Stimulated activated CD4-positive, alpha-beta T cell treated with anti-CD3 and anti-CD28 coated beads, Interleukin-12 subunit alpha, Interleukin-12 subunit beta, amount 100 ng/mL, for 48 hours (primary cell): ENCODE data around the gene IL23A.

ENCODE experiments used
- DNase-seq, 3 donors: peaks; one replicate each; pipeline ENCODE4 v3.0.0-alpha.2; 2020; ENCODE audit warnings: low read depth in 2 of 3, low spot score in 1 of 3

Gene IL23A

GRCh38 chr12:56359851-56360767, 21.4 kb downstream of the IL23A start, which contains the start of gene STAT2:
TSS of gene STAT2 (minus strand) at chr12:56360107. CDS start at chr12:56356571, 3,536 bp downstream.
- DNase-seq: peak; percentile 96 to 99 (median 98)

DNA sequence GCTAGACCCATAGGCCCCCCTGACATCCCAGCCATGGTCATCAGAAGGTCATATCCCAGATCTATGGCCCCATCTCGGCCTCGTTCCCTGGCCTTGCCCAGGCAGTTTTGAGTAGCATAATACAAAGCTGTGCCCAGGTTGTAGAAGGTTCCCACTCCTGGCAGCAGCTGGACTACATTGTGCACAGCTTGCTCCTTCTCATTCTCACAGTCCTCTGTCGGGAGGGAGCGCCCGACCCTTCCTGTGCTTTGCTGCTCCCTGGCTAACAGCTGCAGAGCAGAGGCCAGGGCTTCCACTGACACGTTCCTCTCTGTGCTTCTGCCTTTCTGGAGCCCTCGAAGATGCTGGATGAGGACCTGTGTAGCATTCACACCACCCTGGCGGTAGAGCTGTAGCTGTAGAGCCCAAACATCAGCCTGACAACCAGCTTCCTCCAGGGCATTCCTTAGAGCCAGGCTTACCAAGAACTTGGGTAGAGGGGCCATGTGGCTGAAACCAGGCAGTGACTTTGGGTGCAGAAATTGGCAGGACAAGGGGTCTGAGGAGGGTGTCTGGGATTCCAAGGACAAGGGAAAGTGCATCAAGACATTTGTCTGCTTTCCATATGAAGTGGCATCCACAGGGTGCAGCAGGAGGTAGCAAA, 22.9 kb downstream of the IL23A start:
- DNase-seq: no peak

DNA sequence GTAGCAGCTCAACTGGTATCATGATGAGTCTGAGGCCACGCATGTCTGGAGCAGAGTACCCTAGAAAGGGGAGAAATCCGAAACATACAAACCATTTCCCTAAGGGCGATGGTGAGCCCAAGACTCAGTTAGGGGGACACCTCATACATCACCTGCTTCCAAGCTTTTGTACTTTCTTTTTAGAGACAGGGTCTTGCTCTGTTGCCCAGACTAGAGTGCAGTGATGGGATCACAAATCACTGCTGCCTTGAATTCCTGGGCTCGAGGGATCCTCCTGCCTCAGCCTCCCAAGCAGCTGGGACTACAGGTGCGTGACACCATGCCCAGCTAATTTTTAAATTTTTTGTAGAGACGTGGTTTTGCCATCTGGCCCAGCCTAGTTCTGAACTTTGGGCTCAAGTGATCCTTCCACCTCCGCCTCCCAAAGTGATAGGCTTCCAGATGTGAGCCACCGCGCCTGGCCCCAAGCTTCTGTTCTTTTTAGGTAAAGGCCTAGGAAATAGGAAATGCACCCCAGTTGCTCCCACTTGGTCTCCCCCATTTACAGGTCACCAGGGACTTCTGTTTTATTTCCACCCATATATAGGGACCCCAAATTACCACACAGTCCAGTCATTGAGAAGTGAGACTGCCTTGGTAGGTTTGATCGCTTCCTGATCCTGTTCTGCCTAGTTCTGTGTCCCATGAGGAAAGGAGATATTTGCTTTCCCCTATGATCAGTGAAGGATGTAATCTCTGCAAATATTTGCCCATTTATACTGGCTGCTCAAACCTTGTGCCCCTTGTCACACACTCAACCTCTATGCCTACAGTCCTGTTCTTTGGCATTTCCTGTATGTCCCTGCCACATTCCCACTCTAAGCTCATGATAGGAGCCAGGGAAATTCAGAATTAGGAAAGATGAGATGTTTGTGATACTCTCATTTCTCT, 23.7 kb downstream of the IL23A start, which contains the start of gene APOF:
Gene APOF, minus strand, starts transcription at position 728 of the 930 bp plus-strand sequence. Its CDS starts 112 bp downstream, at position 616.
- DNase-seq: no peak

GRCh38 chr12:56366948-56367347, 28.3 kb downstream of the IL23A start:
- no peak for DNase-seq

DNA sequence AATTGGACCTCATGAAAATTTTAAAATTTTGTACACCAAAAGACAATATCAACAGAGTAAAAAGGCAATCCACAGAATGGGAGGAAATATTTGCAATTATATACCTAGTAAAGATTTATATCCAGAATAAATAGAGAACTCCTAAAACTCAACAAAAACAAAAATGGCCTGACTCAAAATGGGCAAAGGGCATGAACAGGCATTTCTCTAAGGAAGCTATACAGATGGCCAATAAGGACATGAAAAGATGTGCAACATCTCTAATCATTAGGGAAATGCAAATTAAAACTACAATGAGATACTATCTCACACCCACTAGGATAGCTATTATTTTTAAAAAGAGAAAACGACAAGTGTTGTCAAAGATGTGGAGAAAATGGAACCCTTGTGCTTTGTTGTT, 34.8 kb downstream of the IL23A start:
- no peak for DNase-seq

DNA sequence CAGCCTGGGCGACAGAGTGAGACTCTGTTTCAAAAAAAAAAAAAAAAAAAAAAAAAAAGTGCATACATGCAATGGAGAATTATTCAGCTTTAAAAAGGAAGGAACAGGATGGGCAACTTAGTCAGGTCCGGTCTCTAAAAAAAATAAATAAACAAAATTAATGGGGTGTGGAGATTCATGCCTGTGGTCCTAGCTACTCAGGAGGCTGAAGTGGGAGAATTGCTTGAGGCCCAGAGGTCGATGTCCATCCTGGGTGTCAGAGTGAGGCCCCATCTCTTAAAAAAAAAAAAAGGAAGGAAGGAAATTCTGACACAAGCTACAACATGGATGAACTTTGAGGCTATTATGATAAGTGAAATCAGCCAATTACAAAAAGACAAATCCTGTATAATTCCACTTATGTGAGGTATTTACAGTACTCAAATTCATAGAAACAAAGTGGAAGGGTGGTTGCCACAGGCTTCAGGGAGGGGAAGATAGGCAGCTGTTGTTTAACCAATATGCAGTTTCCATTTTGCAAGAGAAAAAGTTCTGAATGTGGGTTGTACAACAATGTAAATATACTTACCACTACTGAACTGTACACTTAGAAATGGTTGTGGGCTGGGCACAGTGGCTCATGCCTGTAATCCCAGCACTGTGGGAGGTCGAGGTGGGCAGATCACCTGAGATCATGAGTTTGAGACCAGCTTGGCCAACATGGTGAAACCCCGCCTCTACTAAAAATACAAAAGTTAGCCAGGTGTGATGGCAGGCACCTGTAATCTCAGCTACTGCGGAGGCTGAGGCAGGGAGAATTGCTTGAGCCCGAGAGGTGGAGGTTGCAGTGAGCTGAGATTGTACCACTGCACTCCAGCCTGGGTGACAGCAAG, 36.3 kb downstream of the IL23A start:
- DNase-seq: no peak

DNA sequence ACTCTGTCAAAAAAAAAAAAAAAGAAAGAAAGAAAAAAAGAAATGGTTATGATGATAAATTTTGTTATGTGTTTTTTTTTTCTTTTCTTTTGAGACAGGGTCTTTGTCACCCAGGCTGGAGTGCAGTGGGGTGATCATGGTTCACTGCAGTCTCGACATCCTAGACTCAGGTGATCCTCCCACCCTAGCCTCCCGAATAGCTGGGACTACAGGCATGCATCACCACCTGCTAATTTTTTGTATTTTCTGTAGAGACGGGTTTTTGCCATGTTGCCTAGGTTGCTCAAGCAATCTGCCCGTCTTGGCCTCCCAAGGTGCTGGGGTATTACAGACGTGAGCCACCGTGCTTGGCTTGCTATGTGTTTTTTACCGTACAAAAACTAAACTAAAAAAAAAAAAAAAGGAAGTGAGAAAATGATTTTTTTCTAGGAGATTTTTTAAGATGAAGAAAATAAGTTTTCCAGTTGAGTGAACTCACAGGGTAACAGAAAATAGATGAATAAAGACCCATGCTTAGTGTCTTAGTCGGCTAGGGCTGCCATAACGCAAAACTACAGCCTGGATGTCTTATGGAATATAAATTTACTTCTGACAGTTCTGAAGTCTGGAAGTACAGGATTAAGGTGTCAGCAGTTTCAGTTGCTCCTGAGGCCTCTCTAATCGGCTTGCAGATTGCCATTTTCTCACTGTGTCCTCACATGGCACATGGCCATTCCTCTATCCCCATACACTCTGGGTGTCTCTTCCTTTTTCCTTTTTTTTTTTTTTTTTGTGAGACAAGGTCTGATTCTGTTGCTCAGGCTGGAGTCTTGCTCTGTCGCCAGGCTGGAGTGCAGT, 37.1 kb downstream of the IL23A start:
- DNase-seq: no peak

- DNase-seq: no peak
Observed at GRCh38 chr12:56377310-56377988, 38.8 kb downstream of the IL23A start.

DNA sequence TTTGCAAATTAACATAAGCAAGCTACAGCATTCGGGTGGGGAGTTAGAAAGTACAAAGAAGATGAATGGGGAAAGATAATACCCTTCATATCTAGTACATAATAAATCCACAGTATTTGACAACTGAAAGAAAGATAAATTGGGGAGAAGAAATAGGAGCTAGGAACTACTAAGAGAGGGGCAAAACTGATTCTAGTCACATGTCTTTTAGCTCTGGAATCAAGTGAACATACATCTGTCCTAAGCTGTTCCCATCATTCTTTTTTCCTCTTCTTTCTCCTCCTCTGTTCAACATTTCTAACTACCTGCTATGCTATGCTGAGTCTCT, 39.3 kb downstream of the IL23A start:
- DNase-seq: no peak

DNA sequence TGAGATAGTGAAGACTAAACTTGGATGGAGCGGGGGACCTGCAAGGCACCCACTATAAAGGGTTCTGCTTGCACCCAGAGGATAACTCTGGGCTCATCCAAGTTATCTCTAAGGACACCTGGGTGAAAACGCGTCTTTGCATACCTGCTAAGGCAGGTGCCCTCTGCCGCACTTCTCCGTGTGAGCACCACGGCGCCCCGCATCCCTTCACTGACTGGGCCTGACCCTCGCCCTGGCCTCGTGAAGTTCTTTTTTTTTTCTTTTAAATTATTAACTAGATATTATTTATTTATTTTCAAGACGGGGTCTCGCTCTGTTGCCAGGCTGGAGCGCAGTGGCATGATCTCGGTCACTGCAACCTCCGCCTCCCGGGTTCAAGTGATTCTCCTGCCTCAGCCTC, 43.9 kb downstream of the IL23A start:
- DNase-seq: no peak

DNA sequence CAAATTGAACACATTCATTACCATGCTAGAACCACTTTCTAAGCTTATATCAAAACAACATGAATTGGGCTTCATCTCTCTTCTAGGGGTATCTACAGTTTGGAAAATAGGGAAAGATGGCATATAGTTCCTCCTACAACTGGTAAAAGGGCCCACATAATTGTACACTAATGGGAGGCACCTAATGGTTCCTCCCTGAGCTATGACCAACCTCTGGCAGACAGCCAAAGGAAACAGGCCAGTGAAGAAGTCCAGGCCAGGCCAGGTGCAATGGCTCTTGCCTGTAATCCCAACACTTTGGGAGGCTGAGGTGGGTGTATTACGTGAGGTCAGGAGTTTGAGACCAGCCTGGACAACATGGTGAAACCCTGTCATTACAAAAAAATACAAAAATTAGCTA, 47.2 kb downstream of the IL23A start:
- DNase-seq: no peak

DNA sequence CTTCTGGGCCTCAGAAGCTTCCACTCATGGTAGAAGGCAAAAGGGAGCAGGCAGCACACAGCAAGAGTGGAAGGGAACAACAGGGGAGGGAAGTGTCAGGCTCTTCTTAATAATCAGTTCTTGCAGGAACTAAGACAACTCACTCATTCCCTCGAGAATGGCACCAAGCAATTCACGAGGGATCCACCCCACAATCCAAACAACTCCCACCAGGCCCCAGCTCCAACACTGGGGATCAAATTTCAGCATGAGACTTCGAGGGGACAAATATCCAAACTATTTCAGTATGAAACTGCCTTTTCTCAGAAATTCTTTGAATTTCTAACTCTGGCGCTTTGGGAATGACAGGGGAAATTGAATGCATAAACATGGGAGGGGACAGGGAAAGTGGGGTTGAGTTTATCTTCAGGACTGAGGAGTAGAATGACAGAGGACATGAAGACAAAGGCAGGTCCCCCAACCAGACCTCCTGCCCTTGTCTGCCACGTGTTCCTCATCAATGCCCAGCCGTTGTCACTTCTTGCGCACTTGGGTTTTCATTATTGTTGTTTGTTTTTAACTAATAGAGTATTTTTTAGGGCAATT, 48.6 kb downstream of the IL23A start:
- no peak for DNase-seq

- no peak for DNase-seq
Observed at GRCh38 chr12:56389412-56389811, 50.7 kb downstream of the IL23A start.
